ENCODE results near the gene BCL2L2. TPM values are rescaled to one million over a fixed set of nuclear protein-coding genes. Genes with fewer than 3 reads are reported as not detected.

BCL2L2 gene, protein sequence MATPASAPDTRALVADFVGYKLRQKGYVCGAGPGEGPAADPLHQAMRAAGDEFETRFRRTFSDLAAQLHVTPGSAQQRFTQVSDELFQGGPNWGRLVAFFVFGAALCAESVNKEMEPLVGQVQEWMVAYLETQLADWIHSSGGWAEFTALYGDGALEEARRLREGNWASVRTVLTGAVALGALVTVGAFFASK
- 29.7 TPM for total RNA-seq

DNA sequence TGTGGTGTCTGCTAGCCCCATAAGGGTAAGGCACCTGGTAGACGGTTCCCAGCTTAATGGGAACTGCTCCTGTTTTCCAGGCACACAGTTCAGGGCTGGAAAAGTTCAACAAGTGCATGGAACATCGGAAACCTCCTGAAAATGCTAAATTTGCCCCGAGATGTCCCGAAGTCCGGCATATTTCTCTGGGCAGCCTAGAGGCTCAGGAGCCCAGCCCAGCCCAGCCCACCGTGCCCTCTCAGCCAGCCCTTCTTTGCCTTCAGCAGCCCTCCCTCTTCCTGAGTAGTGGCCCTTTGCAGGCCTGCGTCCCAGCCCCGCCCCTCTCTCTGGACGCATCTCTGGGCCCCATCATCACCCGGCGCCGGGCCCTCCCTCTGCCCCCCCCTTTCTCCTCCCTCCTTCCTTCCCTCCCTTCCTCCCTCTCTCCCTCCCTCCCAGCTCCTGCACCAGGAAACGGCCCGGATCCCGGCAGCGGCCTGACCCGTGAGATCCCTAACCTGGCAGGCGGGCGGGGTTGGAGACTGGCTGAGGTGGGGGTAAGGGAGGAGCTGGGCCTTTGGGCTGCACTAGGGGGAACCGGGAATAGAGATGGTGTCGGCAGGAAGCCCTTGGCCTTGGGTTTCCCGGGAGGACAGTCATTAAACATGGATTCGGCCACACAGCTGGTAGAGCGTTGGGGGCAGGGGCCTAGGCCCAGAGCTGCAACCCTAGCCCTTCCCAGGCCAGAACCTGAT lies at the start of gene BCL2L2:
BCL2L2 (plus strand) TSS at position 422 of the 734 bp plus-strand sequence. CDS start 935 bp downstream, outside the sequence.

DNA sequence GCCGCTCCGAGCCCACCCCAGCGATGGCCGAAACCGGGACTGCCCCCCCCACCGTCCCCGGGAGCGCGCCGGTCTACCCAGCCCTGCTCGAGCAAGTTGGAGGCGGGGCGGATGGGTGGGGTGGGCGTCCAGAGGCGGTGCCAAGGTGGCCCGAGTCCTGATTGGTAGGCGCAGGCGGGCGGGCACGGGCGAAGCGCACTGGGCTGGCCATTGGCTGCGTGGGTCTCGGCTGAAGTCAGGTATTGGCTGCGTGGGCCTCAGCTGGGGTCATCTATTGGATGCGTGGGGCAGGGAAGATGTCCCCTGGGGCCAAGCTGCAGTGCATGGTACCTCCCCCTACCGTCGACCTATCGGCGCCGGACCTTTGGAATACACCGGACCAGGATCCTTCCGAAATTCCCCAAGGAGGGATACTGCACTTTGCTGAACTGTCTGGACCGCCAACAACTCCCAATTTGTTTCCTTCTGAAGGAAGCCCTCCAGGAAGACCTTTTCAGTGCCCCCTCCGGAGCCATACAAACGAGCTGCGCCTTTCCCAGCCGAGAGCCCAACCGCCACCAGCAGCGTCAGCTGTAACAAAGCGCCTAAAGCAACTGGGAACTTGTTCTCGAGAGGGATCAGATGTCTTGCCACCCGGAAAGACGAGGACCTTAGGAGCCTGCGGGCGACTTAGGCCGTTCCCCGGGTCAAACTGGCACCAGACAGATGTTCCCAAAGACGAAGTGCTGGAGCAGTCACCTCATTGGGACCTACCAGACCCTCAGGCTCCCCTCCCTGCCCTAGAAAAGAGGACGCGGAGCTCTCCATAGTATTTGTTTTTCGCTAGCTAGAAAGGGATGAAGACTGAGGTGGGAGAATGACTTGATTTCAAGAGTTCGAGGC lies 20.4 kb upstream of the BCL2L2 start, which contains the start of gene HOMEZ:
HOMEZ (minus strand) TSS at position 113 of the 882 bp plus-strand sequence. CDS start 180 bp downstream, outside the sequence.

DNA sequence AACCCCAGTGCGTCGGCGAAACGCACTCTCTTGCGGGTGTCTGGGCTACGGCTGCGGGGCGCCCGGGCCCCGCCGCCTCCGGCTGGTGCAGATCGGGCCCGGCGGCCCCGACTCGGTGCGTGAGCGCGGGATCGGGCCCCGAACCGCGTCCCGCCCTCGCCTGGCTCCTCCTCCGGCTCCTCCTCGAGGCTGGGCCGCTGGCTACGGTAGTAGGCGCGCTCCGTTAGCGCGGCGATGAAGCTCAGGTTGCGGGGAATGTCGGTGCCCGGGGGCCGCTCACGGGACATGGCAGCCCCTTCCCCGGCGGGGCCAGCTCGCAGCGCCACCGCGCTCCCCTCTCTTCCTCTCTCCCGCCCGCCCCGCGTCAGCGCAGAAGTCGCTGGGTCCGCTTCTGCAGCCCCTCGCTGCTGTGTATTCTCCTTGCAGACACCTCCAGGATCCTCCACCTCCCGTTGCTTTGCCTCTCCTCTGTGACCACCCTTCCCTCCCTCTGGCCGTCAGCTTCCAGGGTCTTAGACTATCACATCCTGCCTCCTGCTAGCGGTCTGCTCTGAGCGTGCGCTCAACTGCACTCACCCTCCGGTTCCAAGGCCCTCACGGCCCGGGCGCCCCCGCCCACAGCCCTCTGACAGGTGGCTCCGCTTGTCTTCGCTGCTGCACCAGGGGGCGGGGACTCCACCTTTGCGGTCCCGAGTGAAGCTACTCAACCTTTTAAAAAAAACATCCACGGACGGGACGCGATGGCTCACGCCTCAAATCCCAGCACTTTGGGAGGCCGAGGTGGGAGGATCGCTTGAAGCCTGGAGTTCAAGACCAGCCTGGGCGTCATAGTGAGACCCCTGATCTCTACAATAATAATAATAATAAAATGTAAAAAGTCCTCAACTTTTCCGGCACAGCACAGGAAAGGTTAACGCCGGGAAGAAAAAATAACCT lies 4.1 kb upstream of the BCL2L2 start, which contains the start of gene PPP1R3E:
PPP1R3E (minus strand) TSS at position 570 of the 936 bp plus-strand sequence; CDS start at position 287, 283 bp downstream.

DNA sequence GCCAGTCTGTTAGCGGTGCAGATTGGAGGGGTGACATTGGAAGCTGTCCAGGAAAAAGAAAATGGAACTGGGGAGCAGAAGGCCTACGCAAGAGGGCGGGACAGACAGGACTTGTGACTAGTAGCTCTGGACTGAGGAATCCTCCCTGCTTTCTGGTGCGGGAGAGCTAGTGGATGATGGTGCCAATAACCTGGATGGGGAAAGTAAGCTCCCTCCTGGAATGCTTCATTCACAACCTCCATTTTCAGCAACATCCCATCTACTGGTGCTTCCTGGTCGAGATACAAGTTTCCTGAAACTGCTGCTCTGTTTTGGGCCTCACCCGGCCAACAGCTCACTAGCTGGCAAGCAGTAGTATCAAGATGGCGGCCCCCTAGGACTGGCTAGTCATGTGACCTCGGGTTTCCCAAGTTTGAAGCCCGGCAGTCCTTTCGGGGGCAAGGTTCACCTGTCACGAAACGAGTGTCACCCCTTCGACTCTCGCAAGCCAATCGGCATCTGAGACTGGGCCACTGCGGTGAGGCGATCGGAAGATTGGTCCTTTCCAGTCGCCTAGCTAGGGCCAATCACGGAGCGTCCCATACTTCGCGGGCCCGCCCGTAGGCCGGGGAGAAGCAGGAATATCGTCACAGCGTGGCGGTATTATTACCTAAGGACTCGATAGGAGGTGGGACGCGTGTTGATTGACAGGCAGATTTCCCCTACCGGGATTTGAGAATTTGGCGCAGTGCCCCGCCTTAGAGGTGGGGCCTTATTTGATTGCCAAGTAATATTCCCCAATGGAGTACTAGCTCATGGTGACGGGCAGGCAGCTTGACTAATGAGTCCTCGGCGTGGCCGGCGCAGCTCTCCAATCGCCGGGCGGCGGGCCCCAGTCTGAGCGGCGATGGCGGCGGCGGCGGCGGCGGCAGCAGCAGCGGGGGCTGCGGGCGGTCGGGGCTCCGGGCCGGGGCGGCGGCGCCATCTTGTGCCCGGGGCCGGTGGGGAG lies 14.2 kb downstream of the BCL2L2 start, which contains the start of gene PABPN1:
PABPN1 (plus strand) TSS at position 874 of the 988 bp plus-strand sequence; CDS start at position 887, 13 bp downstream.

DNA sequence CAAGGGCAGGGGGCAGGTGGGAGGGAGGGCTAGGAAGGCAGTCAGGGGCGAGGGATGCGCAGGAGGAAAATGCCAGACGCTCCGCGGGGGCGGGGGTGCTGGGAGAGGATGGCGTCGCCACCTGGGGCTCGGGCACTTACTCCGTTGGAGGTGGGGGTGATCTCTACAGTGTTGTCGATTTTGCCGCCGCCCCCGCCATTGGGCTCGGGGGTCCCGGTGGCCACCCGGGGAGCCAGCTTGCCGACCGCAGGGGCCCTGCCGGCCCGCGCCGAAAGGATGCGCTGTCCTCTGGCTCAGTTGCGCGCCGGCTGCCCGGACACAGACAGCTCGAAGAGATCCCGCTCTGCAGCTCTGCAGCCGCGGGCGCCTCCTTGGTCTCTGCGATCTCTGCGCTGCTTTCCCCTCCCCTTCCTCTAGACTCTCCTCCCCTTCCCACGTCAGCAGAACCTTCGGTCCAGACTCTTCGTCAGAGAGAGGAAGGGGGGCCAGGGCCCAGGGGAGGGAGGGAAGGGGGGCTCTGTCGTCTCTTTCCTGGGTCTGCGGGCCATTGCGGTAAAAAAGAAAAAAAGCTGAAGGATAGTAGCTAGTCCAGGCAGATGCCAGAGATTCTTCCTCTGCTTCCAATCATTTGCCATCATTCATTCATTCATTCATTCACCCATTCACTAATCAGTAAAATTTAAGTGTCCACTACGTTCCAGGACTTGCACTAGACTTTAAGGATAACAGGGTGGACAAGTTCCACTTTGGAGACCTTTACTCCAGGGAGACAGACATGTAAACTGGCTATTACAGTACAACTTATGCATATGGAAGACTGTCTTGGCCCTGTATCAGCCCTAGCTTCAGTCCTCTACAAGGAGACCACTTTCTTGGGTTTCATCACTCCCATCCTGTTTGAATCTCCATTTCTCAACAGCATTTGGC lies 46.1 kb downstream of the BCL2L2 start, which contains the start of gene SLC22A17:
SLC22A17 (minus strand) TSS at position 382 of the 927 bp plus-strand sequence.

Other genes with a start within 250 kb of the BCL2L2 start
- gene CDH24, start 249.3 kb upstream of the BCL2L2 start, total RNA-seq = 17.0 TPM
- 155 TPM for gene ACIN1, start 211.7 kb upstream of the BCL2L2 start, total RNA-seq
- 15.8 TPM for gene C14orf119, start 211.3 kb upstream of the BCL2L2 start, total RNA-seq
- gene CIROP, start 201.8 kb upstream of the BCL2L2 start, total RNA-seq = not detected
- not detected for gene CEBPE, start 187.6 kb upstream of the BCL2L2 start, total RNA-seq
- 36.9 TPM for gene SLC7A8, start 123.2 kb upstream of the BCL2L2 start, total RNA-seq
- gene RNF212B, start 68.9 kb upstream of the BCL2L2 start, total RNA-seq = not detected
- gene HOMEZ, start 20.7 kb upstream of the BCL2L2 start, total RNA-seq = 7.9 TPM
- gene PPP1R3E, start 4.0 kb upstream of the BCL2L2 start, total RNA-seq = 14.0 TPM
- 94.1 TPM for gene PABPN1, start 14.6 kb downstream of the BCL2L2 start, total RNA-seq
- gene SLC22A17, start 46.1 kb downstream of the BCL2L2 start, total RNA-seq = 65.6 TPM
- 33.1 TPM for gene EFS, start 58.3 kb downstream of the BCL2L2 start, total RNA-seq
- not detected for gene IL25, start 66.0 kb downstream of the BCL2L2 start, total RNA-seq
- 5.9 TPM for gene CMTM5, start 70.2 kb downstream of the BCL2L2 start, total RNA-seq
- 0.49 TPM for gene MYH6, start 101.4 kb downstream of the BCL2L2 start, total RNA-seq
- gene MYH7, start 128.8 kb downstream of the BCL2L2 start, total RNA-seq = 69.1 TPM
- 48.5 TPM for gene NGDN, start 162.9 kb downstream of the BCL2L2 start, total RNA-seq
- gene ZFHX2, start 244.9 kb downstream of the BCL2L2 start, total RNA-seq = 1.6 TPM
- 21.6 TPM for gene THTPA, start 249.4 kb downstream of the BCL2L2 start, total RNA-seq

All from camera-type eye (tissue), 1 donor.